RWPE1 (cell line): ENCODE data around the gene SORT1.
"Not testable (repeated sequence)": the region's sequence is repeated elsewhere in the genome, so short reads cannot be mapped to it uniquely, and the experiment has no call there.

Source experiments
- CTCF ChIA-PET: fragments of 350-600 bp; sonication (Branson Sonifier 250); formaldehyde crosslinking; extraction: SDS; loops from one replicate; lab custom pipeline; 2021; lab: Yijun Ruan, JAX
- POLR2A ChIA-PET: fragments of 400-600 bp; formaldehyde crosslinking; extraction: SDS; loops from one replicate; lab custom pipeline; 2020; ENCODE audit warnings: antibody characterized with exemption; ENCODE audit not compliant: low non-redundant PET; lab: Yijun Ruan, JAX
- DNase-seq: peaks from one replicate; pipeline ENCODE4 v3.0.0; 2012; ENCODE audit warnings: low spot score
- H3K27ac ChIP-seq: fragments of 450-650 bp; 2 replicates; pipeline ENCODE4 v1.5.1; 2017
- TF ChIP-seq, protein P1 (sequence below): fragments of 450-650 bp; conservative IDR thresholded peaks from 2 replicates; pipeline ENCODE4 v1.5.1; 2017; ENCODE audit warnings: low read depth, mild to moderate bottlenecking

SORT1 gene

DNA sequence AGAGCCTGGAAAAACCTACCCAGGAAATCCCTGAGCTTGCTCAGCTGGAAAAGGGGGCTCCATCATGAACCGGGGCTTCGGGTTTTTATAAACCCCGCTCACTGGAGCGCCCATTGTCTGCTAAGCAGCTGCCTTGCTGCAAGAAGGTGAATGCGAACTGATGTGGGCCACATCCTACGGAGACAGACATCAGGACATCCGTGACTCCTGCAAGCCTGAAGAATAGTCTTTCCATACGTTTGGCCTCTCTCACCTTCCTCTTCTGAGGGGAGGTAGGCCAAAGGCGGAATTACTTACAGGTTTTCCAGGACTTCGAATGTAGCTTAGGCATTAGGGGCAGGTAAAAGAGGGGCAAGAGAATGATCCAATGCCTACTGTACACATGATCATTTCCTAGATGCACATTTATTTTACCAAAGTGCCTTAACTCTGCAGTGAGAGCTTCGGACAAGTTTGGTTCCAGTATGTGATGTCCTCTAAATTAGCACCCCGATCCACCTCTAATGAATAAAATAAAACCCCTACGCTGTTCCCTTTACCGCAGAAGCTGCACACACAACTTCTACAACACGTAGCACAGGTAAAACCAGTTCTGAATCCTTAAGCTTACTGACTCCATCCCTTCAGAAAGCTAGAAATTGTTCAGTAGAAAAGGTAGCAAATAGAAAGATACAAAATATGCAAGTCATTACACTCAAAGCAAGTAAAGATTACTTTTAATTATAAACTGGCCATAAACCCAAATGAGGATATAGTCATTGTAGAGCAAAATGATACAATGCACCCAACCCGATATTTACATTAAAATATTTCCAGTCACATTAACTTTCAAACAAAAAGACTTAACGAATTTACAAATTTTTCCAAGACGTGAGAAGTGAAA, 866 bp upstream of the SORT1 start:
- POLR2A ChIA-PET: interaction anchor here (0.7 kb wide), 1 partner anchor 117 kb away, joined by 7 read pairs; no protein-coding TSS in a partner anchor
- TF ChIP-seq, protein P1, sequence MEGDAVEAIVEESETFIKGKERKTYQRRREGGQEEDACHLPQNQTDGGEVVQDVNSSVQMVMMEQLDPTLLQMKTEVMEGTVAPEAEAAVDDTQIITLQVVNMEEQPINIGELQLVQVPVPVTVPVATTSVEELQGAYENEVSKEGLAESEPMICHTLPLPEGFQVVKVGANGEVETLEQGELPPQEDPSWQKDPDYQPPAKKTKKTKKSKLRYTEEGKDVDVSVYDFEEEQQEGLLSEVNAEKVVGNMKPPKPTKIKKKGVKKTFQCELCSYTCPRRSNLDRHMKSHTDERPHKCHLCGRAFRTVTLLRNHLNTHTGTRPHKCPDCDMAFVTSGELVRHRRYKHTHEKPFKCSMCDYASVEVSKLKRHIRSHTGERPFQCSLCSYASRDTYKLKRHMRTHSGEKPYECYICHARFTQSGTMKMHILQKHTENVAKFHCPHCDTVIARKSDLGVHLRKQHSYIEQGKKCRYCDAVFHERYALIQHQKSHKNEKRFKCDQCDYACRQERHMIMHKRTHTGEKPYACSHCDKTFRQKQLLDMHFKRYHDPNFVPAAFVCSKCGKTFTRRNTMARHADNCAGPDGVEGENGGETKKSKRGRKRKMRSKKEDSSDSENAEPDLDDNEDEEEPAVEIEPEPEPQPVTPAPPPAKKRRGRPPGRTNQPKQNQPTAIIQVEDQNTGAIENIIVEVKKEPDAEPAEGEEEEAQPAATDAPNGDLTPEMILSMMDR: no peak
- CTCF ChIA-PET: interaction anchor here (0.6 to 2.1 kb wide), 13 partner anchors 43 to 1718 kb away, joined by 3 to 13 read pairs (median 4); no protein-coding TSS in a partner anchor
- no peak for DNase-seq
- no peak overlapping the region for H3K27ac ChIP-seq

DNA sequence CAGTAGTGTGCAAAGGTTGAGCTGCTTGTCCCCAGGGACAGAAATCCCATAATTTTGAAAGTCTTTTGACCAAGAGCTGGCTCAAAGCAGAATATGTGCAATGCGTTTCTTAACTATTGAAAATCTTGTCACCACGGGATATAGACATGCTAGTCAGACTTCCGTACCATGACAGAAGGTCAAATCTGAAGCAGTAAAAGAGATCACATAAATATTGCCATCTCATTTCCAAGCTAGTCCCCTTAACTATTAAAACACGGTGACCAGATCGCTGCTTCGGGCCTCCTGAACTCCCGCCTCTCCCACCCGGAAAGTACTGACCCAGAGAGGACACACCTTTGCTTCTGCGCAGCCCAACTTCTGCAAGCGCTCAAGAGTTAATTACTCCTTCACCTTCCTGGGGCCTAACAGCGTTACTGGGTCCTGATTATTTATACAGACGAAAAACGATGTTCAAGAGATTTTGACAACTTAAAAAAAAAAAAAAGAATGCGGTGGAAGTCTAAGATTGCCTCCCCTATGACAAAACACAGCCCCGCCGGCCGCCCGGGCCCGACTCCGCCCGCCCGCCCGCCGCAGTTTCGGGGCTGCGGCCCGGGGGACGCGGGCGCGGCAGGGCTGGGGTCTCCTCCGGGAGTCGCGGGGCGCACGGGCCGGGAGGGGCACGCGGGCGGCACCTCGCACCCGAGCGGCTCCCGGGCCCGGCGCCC, 692 bp downstream of the SORT1 start:
- TF ChIP-seq, protein P1: no peak
- CTCF ChIA-PET: interaction anchor here (1.5 kb wide), 2 partner anchors 133 to 196 kb away, joined by 3 to 4 read pairs; no protein-coding TSS in a partner anchor
- POLR2A ChIA-PET: no interaction called here
- DNase-seq: no peak
- H3K27ac ChIP-seq: no peak overlapping the region

DNA sequence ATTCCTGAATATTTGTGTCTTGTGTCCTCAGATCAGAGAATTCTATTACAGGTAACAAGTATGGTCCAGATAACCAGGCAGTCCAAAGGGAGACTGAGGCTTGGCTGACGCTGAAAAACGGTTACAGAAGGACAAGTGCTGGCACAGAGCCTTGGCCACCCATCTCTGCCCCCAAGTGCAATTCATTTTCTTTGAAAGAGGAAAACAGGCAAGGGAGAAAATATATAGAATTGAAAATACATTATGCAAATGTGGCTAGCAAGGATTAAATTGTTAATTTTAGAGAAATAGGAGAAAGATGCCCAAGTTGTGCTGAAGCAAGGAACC, 1.2 kb downstream of the SORT1 start:
- POLR2A ChIA-PET: no interaction called here
- CTCF ChIA-PET: interaction anchor here (1.5 kb wide), 1 partner anchor 132 kb away, joined by 4 read pairs; no protein-coding TSS in a partner anchor
- TF ChIP-seq, protein P1: no peak

DNA sequence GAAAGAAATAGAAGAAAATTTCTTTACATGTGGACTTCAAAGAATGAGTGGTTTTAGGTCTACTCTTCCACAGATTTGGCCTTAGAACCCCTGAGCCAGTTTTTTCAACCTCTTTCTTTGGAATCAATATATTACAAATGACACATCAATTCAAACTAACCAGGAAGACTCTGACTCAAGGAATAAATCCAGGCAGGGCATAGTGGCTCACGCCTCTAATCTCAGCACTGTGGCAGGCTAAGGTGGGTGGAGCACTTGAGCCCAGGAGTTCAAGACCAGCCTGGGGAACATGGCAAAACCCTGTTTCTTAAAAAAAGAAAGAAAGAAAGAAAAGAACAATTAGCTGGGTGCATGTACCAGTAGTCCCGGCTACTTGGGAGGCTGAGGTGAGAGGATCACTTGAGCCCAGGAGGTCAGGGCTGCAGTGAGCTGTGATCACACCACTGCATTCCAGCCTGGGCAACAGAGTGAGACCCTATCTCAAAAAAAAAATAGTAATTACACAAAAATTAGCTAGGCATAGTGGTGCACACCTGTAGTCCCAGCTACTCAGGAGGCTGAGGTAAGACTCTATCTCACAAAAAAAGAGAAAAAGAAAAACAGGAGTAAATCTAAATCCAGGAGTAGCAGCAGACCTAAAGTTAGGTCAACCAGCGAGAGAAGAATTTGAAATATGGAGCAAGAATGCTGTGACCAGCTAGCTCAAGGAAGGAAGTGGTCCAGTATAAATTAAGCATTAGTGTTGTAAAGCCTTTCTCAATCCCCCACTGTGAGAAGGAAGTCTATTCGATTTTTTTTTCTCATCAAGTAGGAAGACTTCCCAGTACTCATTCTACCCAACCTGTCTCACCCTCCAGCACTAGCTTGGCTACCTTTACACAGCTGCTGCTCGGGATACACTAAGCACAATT, 1.9 kb downstream of the SORT1 start:
- TF ChIP-seq, protein P1: no peak
- DNase-seq: no peak
- CTCF ChIA-PET: interaction anchor here (0.5 to 1.5 kb wide), 4 partner anchors 23 to 214 kb away, joined by 4 to 7 read pairs (median 4); no protein-coding TSS in a partner anchor
- H3K27ac ChIP-seq: no peak overlapping the region
- POLR2A ChIA-PET: no interaction called here

More for the DNA sequence above, 1.2 kb downstream of the SORT1 start:
- H3K27ac ChIP-seq: no peak overlapping the region
- DNase-seq: no peak

DNA sequence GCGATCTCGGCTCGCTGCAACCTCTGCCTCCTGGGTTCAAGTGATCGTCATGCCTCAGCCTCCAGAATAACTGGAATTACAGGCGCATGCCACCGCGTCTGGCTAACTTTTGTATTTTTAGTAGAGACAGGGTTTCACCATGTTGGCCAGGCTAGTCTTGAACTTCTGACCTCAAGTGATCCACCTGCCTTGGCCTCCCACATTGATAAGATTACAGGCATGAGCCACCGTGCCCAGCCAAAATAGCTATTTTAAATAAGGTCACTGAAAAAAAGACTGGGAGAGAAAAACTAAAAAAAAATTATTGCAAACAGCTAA, 2.5 kb downstream of the SORT1 start:
- DNase-seq, H3K27ac ChIP-seq, POLR2A ChIA-PET: not testable (repeated sequence)
- CTCF ChIA-PET: interaction anchor here (0.8 kb wide), 1 partner anchor 213 kb away, joined by 4 read pairs; no protein-coding TSS in a partner anchor

DNA sequence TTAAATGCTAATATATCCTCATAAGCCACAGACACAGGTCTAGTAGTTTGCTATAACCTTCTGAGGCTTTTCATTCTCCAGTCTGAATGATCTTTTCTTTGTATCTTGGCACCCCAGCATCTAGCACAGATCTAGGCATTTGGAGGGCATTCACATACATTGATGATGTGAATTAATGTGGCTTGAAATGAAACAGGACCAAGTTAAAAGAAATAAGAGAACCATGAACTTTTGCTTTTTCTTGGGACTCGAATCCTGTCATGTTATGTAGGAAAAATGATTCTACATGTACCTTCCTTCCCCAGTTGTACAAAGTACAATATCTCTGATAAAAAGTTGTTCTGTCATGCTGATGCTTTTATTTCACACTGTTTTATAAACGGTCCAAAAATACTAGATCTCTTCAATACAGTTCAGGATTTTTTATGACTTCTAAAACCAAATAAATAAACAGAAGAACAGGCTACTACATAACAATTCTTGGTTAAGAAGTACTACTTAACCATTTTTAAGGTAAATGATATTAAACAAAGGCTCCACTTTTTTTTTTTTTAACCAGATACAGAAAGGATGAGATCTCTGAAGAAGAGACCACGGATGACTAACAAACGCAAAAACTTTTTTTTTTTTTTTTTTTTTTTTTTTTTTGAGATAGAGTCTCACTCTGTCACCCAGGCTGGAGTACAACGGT, 3.0 kb downstream of the SORT1 start:
- ChIA-PET CTCF (interaction anchor here (0.8 kb wide), 1 partner anchor 213 kb away, joined by 4 read pairs; no protein-coding TSS in a partner anchor), POLR2A (no interaction called here)
- no peak for DNase-seq
- TF ChIP-seq, protein P1: no peak
- H3K27ac ChIP-seq: no peak overlapping the region
